ENCODE data around the gene RAB6A.

DNA sequence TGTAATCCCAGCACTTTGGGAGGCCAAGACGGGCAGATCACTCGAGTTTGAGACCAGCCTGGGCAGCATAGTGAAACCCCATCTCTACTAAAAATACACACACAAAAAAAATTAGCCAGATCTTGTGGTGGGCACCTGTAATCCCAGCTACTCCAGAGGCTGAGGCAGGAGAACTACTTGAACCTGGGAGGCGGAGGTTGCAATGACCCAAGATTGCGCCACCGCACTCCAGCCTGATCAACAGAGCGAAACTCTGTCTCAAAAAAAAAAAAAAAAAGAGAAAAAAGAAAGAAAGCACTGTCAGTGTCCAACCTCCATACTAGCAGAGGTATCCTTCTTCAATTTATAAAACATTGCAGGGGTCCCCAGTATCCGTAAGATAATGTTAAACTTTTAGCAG, 17.8 kb downstream of the RAB6A start:
- TF ChIP-seq, protein P1, sequence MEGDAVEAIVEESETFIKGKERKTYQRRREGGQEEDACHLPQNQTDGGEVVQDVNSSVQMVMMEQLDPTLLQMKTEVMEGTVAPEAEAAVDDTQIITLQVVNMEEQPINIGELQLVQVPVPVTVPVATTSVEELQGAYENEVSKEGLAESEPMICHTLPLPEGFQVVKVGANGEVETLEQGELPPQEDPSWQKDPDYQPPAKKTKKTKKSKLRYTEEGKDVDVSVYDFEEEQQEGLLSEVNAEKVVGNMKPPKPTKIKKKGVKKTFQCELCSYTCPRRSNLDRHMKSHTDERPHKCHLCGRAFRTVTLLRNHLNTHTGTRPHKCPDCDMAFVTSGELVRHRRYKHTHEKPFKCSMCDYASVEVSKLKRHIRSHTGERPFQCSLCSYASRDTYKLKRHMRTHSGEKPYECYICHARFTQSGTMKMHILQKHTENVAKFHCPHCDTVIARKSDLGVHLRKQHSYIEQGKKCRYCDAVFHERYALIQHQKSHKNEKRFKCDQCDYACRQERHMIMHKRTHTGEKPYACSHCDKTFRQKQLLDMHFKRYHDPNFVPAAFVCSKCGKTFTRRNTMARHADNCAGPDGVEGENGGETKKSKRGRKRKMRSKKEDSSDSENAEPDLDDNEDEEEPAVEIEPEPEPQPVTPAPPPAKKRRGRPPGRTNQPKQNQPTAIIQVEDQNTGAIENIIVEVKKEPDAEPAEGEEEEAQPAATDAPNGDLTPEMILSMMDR (conservative IDR thresholded peaks at IDR 0.05; ENCODE audit: low read depth, low read length), result no peak
- TF ChIP-seq EZH2 (IDR thresholded peaks at IDR 0.05; ENCODE audit: borderline replicate concordance, low read depth, low read length, poor library complexity, severe bottlenecking), result no peak

Measured in A673 (cell line).